HepG2 (cell line): ENCODE results near the gene TSPAN9. TPM values are rescaled to one million over a fixed set of nuclear protein-coding genes. Genes with fewer than 3 reads are reported as not detected.
A peak's percentile ranks its signal among the peaks of the same experiment; 100 is the strongest.

ENCODE experiments used
- ATF5 ChIP-seq: sonication (generic); formaldehyde crosslinking; IDR thresholded peaks from 2 replicates; pipeline ENCODE4 v1.4.0; 2020; ENCODE audit warnings: mild to moderate bottlenecking, low read depth, missing genetic modification reagents
- KLF12 ChIP-seq: sonication (generic); formaldehyde crosslinking; IDR thresholded peaks from 2 replicates; pipeline ENCODE4 v1.4.0; 2020; ENCODE audit warnings: missing genetic modification reagents, borderline replicate concordance
- KLF13 ChIP-seq: sonication (generic); formaldehyde crosslinking; IDR thresholded peaks from 2 replicates; pipeline ENCODE4 v1.4.0; 2020; ENCODE audit warnings: mild to moderate bottlenecking, missing genetic modification reagents
- MEF2D ChIP-seq: sonication (generic); formaldehyde crosslinking; IDR thresholded peaks from 2 replicates; pipeline ENCODE4 v1.5.1; 2020; ENCODE audit warnings: mild to moderate bottlenecking, missing genetic modification reagents
- MEIS1 ChIP-seq: sonication (generic); formaldehyde crosslinking; IDR thresholded peaks from 2 replicates; pipeline ENCODE4 v1.9.0; 2021; ENCODE audit warnings: mild to moderate bottlenecking, missing genetic modification reagents, moderate library complexity, borderline replicate concordance
- POLR2A ChIP-seq, 2 experiments: IDR thresholded peaks; 2 replicates each; pipeline ENCODE4 v1.6.1; 2011; ENCODE audit warnings: low read depth in 2 of 2, low read length in 2 of 2, mild to moderate bottlenecking in 1 of 2, moderate library complexity in 1 of 2; ENCODE audit not compliant: insufficient read depth in 1 of 2
- RARA ChIP-seq: IDR thresholded peaks from 2 replicates; pipeline ENCODE4 v1.6.1; 2016; ENCODE audit warnings: missing genetic modification reagents, missing compliant biosample characterization
- SMAD9 ChIP-seq: sonication (generic); formaldehyde crosslinking; IDR thresholded peaks from 2 replicates; pipeline ENCODE4 v1.5.1; 2020; ENCODE audit warnings: mild to moderate bottlenecking, missing genetic modification reagents
- SOX5 ChIP-seq: IDR thresholded peaks from 2 replicates; pipeline ENCODE4 v1.6.1; 2016; ENCODE audit warnings: borderline replicate concordance
- YEATS4 ChIP-seq: sonication (generic); formaldehyde crosslinking; IDR thresholded peaks from 2 replicates; pipeline ENCODE4 v1.4.0; 2020; ENCODE audit warnings: missing genetic modification reagents, borderline replicate concordance
- ZNF709 ChIP-seq: sonication (generic); formaldehyde crosslinking; IDR thresholded peaks from 2 replicates; pipeline ENCODE4 v1.5.0; 2020; ENCODE audit warnings: mild to moderate bottlenecking, missing genetic modification reagents
- ZNF746 ChIP-seq: sonication (generic); formaldehyde crosslinking; IDR thresholded peaks from 2 replicates; pipeline ENCODE4 v1.8.0; 2022; ENCODE audit warnings: mild to moderate bottlenecking, missing genetic modification reagents
- ZNF878 ChIP-seq: sonication (generic); formaldehyde crosslinking; IDR thresholded peaks from 2 replicates; pipeline ENCODE4 v1.8.1; 2023; ENCODE audit warnings: mild to moderate bottlenecking, missing genetic modification reagents, moderate library complexity
- polyA plus RNA-seq, 8 experiments: library from polyadenylated mRNA; depleted of rRNA in 3 of 8; stranded (reverse) in 7 of 8; unstranded in 1 of 8; fragments of >200 nt; fragmentation: Illumina TruSeq in 4 of 8; extraction: Trizol in 4 of 8; gene quantifications; 2 replicates each; pipeline versions ENCODE4 v1.2.1 to v1.2.3, GENCODE V29; 2011 to 2016; ENCODE audit warnings: low read depth in 4 of 8, missing spikeins in 1 of 8, mixed read lengths in 1 of 8; ENCODE audit not compliant: insufficient read depth in 1 of 8
- total RNA-seq, 5 experiments: library from RNA; depleted of rRNA; stranded (reverse); fragments of >200 nt; fragmentation: Illumina TruSeq; extraction: Trizol; gene quantifications; 2 replicates each; pipeline ENCODE4 v1.2.3, GENCODE V29; 2016; ENCODE audit warnings: low read depth in 1 of 5
- TF ChIP-seq, protein P1 (sequence below): sonication (generic); formaldehyde crosslinking; IDR thresholded peaks from 2 replicates; pipeline ENCODE4 v1.4.0; 2020; ENCODE audit warnings: missing genetic modification reagents, borderline replicate concordance
- TF ChIP-seq, protein P2 (sequence below): sonication (generic); formaldehyde crosslinking; IDR thresholded peaks from 2 replicates; pipeline ENCODE4 v1.9.0; 2021; ENCODE audit warnings: missing genetic modification reagents, borderline replicate concordance
- TF ChIP-seq, protein P3 (sequence below): sonication (generic); formaldehyde crosslinking; IDR thresholded peaks from 2 replicates; pipeline ENCODE4 v1.4.0; 2020; ENCODE audit warnings: mild to moderate bottlenecking, missing genetic modification reagents

TSPAN9 gene
- total and polyA plus RNA-seq, 2 of the 13 experiments (the other 11 are each of a cell fraction or from before 2014, with no cell fraction given): 18.1 to 42.3 TPM

GRCh38 chr12:3110578-3110977, 33.4 kb downstream of the TSPAN9 start (continued):
- no peak for TF ChIP-seq KLF13 (CRISPR knock-in tag)
- TF ChIP-seq, protein P1, sequence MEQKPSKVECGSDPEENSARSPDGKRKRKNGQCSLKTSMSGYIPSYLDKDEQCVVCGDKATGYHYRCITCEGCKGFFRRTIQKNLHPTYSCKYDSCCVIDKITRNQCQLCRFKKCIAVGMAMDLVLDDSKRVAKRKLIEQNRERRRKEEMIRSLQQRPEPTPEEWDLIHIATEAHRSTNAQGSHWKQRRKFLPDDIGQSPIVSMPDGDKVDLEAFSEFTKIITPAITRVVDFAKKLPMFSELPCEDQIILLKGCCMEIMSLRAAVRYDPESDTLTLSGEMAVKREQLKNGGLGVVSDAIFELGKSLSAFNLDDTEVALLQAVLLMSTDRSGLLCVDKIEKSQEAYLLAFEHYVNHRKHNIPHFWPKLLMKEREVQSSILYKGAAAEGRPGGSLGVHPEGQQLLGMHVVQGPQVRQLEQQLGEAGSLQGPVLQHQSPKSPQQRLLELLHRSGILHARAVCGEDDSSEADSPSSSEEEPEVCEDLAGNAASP (CRISPR knock-in tag): peak; percentile 8; the same call in 1 of the 2 replicates
- no peak for TF ChIP-seq POLR2A (IDR thresholded peaks at IDR 0.05; ENCODE audit: insufficient read depth in 1 of 2, low read depth in 2 of 2, low read length in 2 of 2)
- TF ChIP-seq MEIS1 (CRISPR knock-in tag): no peak
- TF ChIP-seq ATF5 (CRISPR knock-in tag): no peak
- TF ChIP-seq, protein P2, sequence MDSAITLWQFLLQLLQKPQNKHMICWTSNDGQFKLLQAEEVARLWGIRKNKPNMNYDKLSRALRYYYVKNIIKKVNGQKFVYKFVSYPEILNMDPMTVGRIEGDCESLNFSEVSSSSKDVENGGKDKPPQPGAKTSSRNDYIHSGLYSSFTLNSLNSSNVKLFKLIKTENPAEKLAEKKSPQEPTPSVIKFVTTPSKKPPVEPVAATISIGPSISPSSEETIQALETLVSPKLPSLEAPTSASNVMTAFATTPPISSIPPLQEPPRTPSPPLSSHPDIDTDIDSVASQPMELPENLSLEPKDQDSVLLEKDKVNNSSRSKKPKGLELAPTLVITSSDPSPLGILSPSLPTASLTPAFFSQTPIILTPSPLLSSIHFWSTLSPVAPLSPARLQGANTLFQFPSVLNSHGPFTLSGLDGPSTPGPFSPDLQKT (CRISPR knock-in tag): no peak
- TF ChIP-seq SMAD9 (CRISPR knock-in tag): no peak
- TF ChIP-seq RARA (CRISPR knock-in tag): peak; percentile 45; the same call in 1 of the 2 replicates
- TF ChIP-seq ZNF746 (CRISPR knock-in tag): no peak
- TF ChIP-seq YEATS4 (CRISPR knock-in tag): no peak
- no peak for TF ChIP-seq KLF12 (CRISPR knock-in tag)
- TF ChIP-seq SOX5 (CRISPR knock-in tag): peak; percentile 11; the same call in 1 of the 2 replicates
- TF ChIP-seq ZNF709: no peak
- TF ChIP-seq ZNF878 (CRISPR knock-in tag): no peak
- no peak for TF ChIP-seq MEF2D (CRISPR knock-in tag)
- TF ChIP-seq, protein P3, sequence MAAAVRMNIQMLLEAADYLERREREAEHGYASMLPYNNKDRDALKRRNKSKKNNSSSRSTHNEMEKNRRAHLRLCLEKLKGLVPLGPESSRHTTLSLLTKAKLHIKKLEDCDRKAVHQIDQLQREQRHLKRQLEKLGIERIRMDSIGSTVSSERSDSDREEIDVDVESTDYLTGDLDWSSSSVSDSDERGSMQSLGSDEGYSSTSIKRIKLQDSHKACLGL (CRISPR knock-in tag): no peak
